Neural cell (in vitro differentiated cells): ENCODE measurements around the gene KLK3.

Experiments
- CTCF ChIP-seq: fragments of 450-650 bp; IDR thresholded peaks from 2 replicates; pipeline ENCODE4 v1.5.1; 2014; ENCODE audit warnings: antibody characterized with exemption, mild to moderate bottlenecking, moderate library complexity; ENCODE audit not compliant: poor library complexity, severe bottlenecking
- EP300 ChIP-seq: fragments of 450-650 bp; conservative IDR thresholded peaks from 2 replicates; pipeline ENCODE4 v1.6.1; 2014; ENCODE audit warnings: antibody characterized with exemption, mild to moderate bottlenecking, moderate library complexity; ENCODE audit not compliant: poor library complexity, severe bottlenecking
- EZH2 ChIP-seq: fragments of 200-600, 300-800 bp; shearing (Covaris generic), sonication (generic); IDR thresholded peaks from 2 replicates; pipeline ENCODE4 v1.6.1; 2014; ENCODE audit warnings: antibody characterized with exemption, low read length, borderline replicate concordance, mild to moderate bottlenecking; ENCODE audit not compliant: insufficient read depth, poor library complexity, severe bottlenecking
- POLR2AphosphoS5 ChIP-seq: IDR thresholded peaks from 2 replicates; pipeline ENCODE4 v1.6.1; 2012
- RAD21 ChIP-seq: fragments of 450-650 bp; conservative IDR thresholded peaks from 2 replicates; pipeline ENCODE4 v1.6.1; 2014; ENCODE audit warnings: antibody characterized with exemption, mild to moderate bottlenecking, moderate library complexity
- REST ChIP-seq: IDR thresholded peaks from 2 replicates; pipeline ENCODE4 v1.6.1; 2012; ENCODE audit warnings: borderline replicate concordance
- SMC3 ChIP-seq: fragments of 450-650 bp; conservative IDR thresholded peaks from 2 replicates; pipeline ENCODE4 v1.6.1; 2014; ENCODE audit warnings: antibody characterized with exemption, mild to moderate bottlenecking, moderate library complexity; ENCODE audit not compliant: poor library complexity
- TAF1 ChIP-seq: IDR thresholded peaks from 2 replicates; pipeline ENCODE4 v1.6.1; 2012; ENCODE audit warnings: low read depth

- TF ChIP-seq CTCF (no peak), POLR2AphosphoS5 (no peak), EZH2 (no peak), REST (no peak), SMC3 (no peak), EP300 (no peak), RAD21 (no peak), TAF1 (no peak)
Observed at GRCh38 chr19:50818859-50819472, 35.7 kb upstream of the KLK3 start.
